ENCODE data around the gene VKORC1L1. TPM values are rescaled to one million over a fixed set of nuclear protein-coding genes. Genes with fewer than 3 reads are reported as not detected.

The VKORC1L1 gene
- total RNA-seq, 1 experiment from 2014 or later: 29.4 TPM

- H3K9me3 ChIP-seq (ENCODE audit: control insufficient read depth, low read depth, low read length): no peaks in the 10 kb centered on the region
- H3K9ac ChIP-seq (ENCODE audit: extremely low read depth, insufficient read length, low read length): no peak overlapping the region
- peaks cover 3% of the 10 kb centered on the region for H3K79me1 ChIP-seq (ENCODE audit: insufficient read depth, low read depth, low read length, poor library complexity, severe bottlenecking)
- TF ChIP-seq CTCF (conservative IDR thresholded peaks at IDR 0.05): no peak
- no peak for DNase-seq
- no peak overlapping the region for H3K4ac ChIP-seq (ENCODE audit: low read depth, low read length)
- Mint-ChIP-seq H3K36me3 (ENCODE audit: insufficient read depth in 1 of 3, low read depth in 3 of 3) (peaks cover 0 to 2% (median 0%) of the 10 kb centered on the region in 3 experiments; a peak in 1 of 7 replicates), H3K4me3 (no peak overlapping the region), H3K27me3 (ENCODE audit: low read depth) (no peaks in the 10 kb centered on the region), H3K9me3 (no peaks in the 10 kb centered on the region), H3K27ac (no peak overlapping the region), H3K4me1 (peaks cover 0 to under 1% of the 10 kb centered on the region in 2 experiments; a peak in 1 of 4 replicates)
- H3K79me2 ChIP-seq (ENCODE audit: insufficient read depth, low read length): no peaks in the 10 kb centered on the region
- WGBS (ENCODE audit: extremely low coverage, insufficient read length, low lambda C conversion rate): no CpG with 5 or more reads among the region's 8 CpGs
- no peaks in the 10 kb centered on the region for H3K27me3 ChIP-seq (ENCODE audit: insufficient read depth, low read length)
- H3K14ac ChIP-seq (ENCODE audit: insufficient read depth, low read length): no peak overlapping the region
- H3K18ac ChIP-seq (ENCODE audit: insufficient read length, low read depth, low read length): no peak overlapping the region
- H3T11ph ChIP-seq (ENCODE audit: low read length): no peak overlapping the region
- H4K91ac ChIP-seq (ENCODE audit: insufficient read length, low read depth, low read length): no peak overlapping the region
- H3K23me2 ChIP-seq (ENCODE audit: insufficient read length, low read depth, low read length, poor library complexity, severe bottlenecking): no peaks in the 10 kb centered on the region
- H2BK20ac ChIP-seq (ENCODE audit: low read depth, low read length, poor library complexity, severe bottlenecking): no peak overlapping the region
- no peak overlapping the region for H2BK5ac ChIP-seq (ENCODE audit: insufficient read length, low read length)
- H3K56ac ChIP-seq (ENCODE audit: insufficient read length, low read depth, low read length): no peak overlapping the region
- H3K4me2 ChIP-seq (ENCODE audit: insufficient read depth, insufficient read length, low read length): no peak overlapping the region
- no peaks in the 10 kb centered on the region for H3K4me1 ChIP-seq (ENCODE audit: insufficient read depth, low read length)
- no peak overlapping the region for H4K5ac ChIP-seq (ENCODE audit: insufficient read length, low read depth, low read length)
- no peak overlapping the region for H2AFZ ChIP-seq (ENCODE audit: low read length)
- no peaks in the 10 kb centered on the region for H4K20me1 ChIP-seq (ENCODE audit: control insufficient read depth, insufficient read depth, insufficient read length)
- no peak overlapping the region for H2BK120ac ChIP-seq (ENCODE audit: low read depth, low read length, poor library complexity, severe bottlenecking)
- no peak overlapping the region for H2AK5ac ChIP-seq (ENCODE audit: insufficient read length, low read length)
- H3K23ac ChIP-seq (ENCODE audit: insufficient read length, low read depth, low read length): no peak overlapping the region
- no peak overlapping the region for H3K27ac ChIP-seq (ENCODE audit: insufficient read length, low read depth, low read length)
- H2BK12ac ChIP-seq (ENCODE audit: insufficient read length, low read depth, low read length): no peak overlapping the region
- H4K8ac ChIP-seq (replicated peaks; ENCODE audit: insufficient read length, low read depth, low read length): no peak overlapping the region
- no peak overlapping the region for H2BK15ac ChIP-seq (ENCODE audit: low read depth, low read length)
Observed at GRCh38 chr7:65915921-65916657, 43.2 kb downstream of the VKORC1L1 start.

Data from H9 (cell line).